ENCODE results near the gene DRD2. TPM values are rescaled to one million over a fixed set of nuclear protein-coding genes. Genes with fewer than 3 reads are reported as not detected.

DRD2 gene
- total and polyA plus RNA-seq, 2 experiments from 2014 or later: 0.59 to 0.67 TPM

DNA sequence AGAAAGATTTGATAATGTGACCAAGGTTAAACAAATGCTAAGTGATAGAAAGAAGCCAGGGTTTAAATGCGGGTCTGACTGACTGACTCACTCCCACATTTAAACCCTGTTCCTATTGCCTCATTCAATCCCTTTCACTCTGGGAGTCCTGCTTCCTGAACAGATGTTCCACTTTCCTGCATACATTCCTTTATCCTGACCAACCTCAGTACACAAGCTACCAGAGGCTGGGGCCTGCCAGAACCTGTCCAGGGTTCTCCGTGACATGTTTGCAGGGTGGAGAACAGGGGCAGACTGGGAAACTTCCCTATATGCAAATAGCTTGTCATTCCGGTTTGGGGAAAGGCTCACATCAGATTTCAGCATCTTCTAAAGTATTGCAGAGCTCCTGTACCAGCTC is 90.6 kb downstream of the DRD2 start:
- TF ChIP-seq EZH2phosphoT487 (IDR thresholded peaks at IDR 0.05; ENCODE audit: low read depth, severe bottlenecking, unreplicated experiment): no peak
- TF ChIP-seq, protein P1, sequence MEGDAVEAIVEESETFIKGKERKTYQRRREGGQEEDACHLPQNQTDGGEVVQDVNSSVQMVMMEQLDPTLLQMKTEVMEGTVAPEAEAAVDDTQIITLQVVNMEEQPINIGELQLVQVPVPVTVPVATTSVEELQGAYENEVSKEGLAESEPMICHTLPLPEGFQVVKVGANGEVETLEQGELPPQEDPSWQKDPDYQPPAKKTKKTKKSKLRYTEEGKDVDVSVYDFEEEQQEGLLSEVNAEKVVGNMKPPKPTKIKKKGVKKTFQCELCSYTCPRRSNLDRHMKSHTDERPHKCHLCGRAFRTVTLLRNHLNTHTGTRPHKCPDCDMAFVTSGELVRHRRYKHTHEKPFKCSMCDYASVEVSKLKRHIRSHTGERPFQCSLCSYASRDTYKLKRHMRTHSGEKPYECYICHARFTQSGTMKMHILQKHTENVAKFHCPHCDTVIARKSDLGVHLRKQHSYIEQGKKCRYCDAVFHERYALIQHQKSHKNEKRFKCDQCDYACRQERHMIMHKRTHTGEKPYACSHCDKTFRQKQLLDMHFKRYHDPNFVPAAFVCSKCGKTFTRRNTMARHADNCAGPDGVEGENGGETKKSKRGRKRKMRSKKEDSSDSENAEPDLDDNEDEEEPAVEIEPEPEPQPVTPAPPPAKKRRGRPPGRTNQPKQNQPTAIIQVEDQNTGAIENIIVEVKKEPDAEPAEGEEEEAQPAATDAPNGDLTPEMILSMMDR (IDR thresholded peaks at IDR 0.05; ENCODE audit: poor library complexity): no peak
- no peak for TF ChIP-seq EZH2 (IDR thresholded peaks at IDR 0.05; ENCODE audit: borderline replicate concordance)
- Histone ChIP-seq H3K9me2 (replicated peaks; ENCODE audit: insufficient read depth) (no peaks in the 10 kb centered on the region), H3K9me3 (ENCODE audit: low read depth) (no peaks in the 10 kb centered on the region), H3K36me3 (replicated peaks; ENCODE audit: insufficient read depth, low read depth) (no peaks in the 10 kb centered on the region), H3K27me3 (peaks cover 4% of the 10 kb centered on the region), H2AFZ (no peak overlapping the region), H4K20me1 (ENCODE audit: insufficient read depth, poor library complexity, severe bottlenecking) (no peaks in the 10 kb centered on the region), H3K4me2 (no peak overlapping the region), H3K27ac (peak overlapping the region; percentile 55), H3K4me1 (ENCODE audit: insufficient read depth) (peaks cover 11% of the 10 kb centered on the region), H3K4me3 (no peak overlapping the region), H3K79me2 (no peaks in the 10 kb centered on the region)
- peak; percentile 67 for DNase-seq (ENCODE audit: low spot score)
- WGBS (ENCODE audit: low lambda C conversion rate, missing lambda C conversion rate): 31% methylated on average over 3 of the region's 3 CpGs

DNA sequence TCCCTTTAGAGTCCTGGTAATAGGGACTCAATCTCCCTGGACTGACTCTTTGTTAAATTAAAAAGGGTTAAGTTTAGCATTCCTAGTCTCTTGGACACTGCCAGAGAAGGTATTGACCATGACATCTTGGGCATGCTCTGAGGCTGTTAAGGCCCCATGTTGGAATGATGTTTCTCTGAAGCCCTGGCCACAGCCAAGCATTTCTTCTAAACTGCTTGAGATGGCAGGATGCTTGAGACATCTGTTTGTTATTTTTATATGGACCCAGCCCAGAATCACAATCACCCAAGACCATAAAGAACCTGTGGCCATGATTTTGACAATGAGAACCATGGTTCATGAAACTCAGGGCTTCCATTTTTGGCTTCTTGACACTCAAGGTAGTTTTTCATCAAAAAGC is 93.1 kb downstream of the DRD2 start:
- Histone ChIP-seq H3K27me3 (no peaks in the 10 kb centered on the region), H3K27ac (no peak overlapping the region), H3K4me2 (no peak overlapping the region), H3K79me2 (no peaks in the 10 kb centered on the region), H2AFZ (no peak overlapping the region), H3K36me3 (replicated peaks; ENCODE audit: insufficient read depth, low read depth) (no peaks in the 10 kb centered on the region), H3K4me1 (ENCODE audit: insufficient read depth) (peaks cover 3% of the 10 kb centered on the region), H3K4me3 (no peak overlapping the region), H3K9me3 (ENCODE audit: low read depth) (no peaks in the 10 kb centered on the region), H3K9me2 (replicated peaks; ENCODE audit: insufficient read depth) (no peaks in the 10 kb centered on the region), H4K20me1 (ENCODE audit: insufficient read depth, poor library complexity, severe bottlenecking) (no peaks in the 10 kb centered on the region)
- TF ChIP-seq EZH2phosphoT487 (IDR thresholded peaks at IDR 0.05; ENCODE audit: low read depth, severe bottlenecking, unreplicated experiment): no peak
- DNase-seq (ENCODE audit: low spot score): no peak

DNA sequence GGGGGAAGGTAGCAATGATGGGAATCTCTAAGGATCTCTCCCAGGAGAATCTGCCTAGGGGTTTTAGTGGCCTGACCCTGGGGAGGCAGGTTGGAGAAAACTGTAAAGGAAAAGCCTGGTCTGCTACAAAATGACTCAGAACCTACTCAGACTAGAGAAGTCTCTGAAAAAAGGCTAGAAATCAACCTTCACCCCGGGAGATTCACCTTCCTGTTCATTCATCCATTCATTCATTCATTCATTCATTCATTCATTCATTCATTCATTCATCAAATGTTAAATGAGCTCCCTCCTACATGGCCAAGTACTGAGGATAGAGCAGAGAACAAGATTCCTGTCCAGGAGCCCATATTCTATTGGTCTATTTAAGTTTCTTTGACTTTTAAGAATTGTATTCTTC is 96.5 kb downstream of the DRD2 start:
- WGBS (ENCODE audit: low lambda C conversion rate, missing lambda C conversion rate): 72% methylated on average over 1 of the region's 1 CpG
- peaks cover 3% of the 10 kb centered on the region for H3K4me1 ChIP-seq (ENCODE audit: insufficient read depth)
- no peaks in the 10 kb centered on the region for H3K27me3 ChIP-seq
- H3K4me2 ChIP-seq: no peak overlapping the region
- H3K9me3 ChIP-seq (ENCODE audit: low read depth): no peaks in the 10 kb centered on the region
- H3K9me2 ChIP-seq (replicated peaks; ENCODE audit: insufficient read depth): no peaks in the 10 kb centered on the region
- DNase-seq (ENCODE audit: low spot score): no peak
- H3K79me2 ChIP-seq: no peaks in the 10 kb centered on the region
- no peaks in the 10 kb centered on the region for H3K36me3 ChIP-seq (replicated peaks; ENCODE audit: insufficient read depth, low read depth)
- no peak overlapping the region for H3K4me3 ChIP-seq
- H4K20me1 ChIP-seq (ENCODE audit: insufficient read depth, poor library complexity, severe bottlenecking): no peaks in the 10 kb centered on the region
- H3K27ac ChIP-seq: no peak overlapping the region
- no peak overlapping the region for H2AFZ ChIP-seq
- TF ChIP-seq, protein P1 (IDR thresholded peaks at IDR 0.05; ENCODE audit: poor library complexity): no peak
- TF ChIP-seq EZH2 (IDR thresholded peaks at IDR 0.05; ENCODE audit: borderline replicate concordance): no peak
- TF ChIP-seq EZH2phosphoT487 (IDR thresholded peaks at IDR 0.05; ENCODE audit: low read depth, severe bottlenecking, unreplicated experiment): no peak

DNA sequence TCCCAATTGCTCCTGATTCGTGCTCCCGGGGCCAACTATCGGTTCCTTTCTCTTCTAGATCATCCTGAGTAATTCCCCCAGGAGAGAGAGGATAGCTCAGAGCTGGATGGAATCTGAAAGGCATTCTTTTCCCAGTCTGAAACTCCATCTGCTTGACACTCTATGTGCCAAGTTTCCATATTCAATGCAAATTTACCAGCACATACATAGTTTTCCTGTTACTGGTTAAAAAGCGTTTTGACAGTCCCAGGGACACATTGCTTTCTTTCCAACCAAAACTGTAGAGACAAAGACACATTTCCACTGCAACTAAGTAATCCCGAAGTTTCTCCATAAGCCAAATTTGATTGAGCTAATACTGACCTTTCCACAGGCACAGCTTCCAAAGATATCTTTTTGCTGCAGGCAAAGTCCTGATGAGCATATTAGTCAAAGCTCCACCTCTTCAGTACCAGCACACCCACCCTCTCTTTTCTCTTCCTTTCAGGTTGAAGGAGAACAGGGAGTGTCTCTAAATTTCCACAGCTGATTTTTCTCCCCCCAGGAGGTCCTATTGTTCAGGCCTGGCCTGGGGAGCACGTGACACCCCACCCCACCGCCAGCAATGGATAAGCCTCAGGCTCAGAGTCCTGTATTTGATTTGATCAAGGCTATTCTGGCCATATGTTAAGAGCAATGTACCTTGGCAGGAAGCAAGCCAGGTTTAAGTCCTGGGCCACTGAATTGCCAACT is 97.4 kb downstream of the DRD2 start:
- H3K27ac ChIP-seq: no peak overlapping the region
- H3K36me3 ChIP-seq (replicated peaks; ENCODE audit: insufficient read depth, low read depth): no peaks in the 10 kb centered on the region
- peaks cover 3% of the 10 kb centered on the region for H3K4me1 ChIP-seq (ENCODE audit: insufficient read depth)
- H2AFZ ChIP-seq: no peak overlapping the region
- no peaks in the 10 kb centered on the region for H3K9me3 ChIP-seq (ENCODE audit: low read depth)
- H4K20me1 ChIP-seq (ENCODE audit: insufficient read depth, poor library complexity, severe bottlenecking): no peaks in the 10 kb centered on the region
- DNase-seq (ENCODE audit: low spot score): no peak
- H3K79me2 ChIP-seq: no peaks in the 10 kb centered on the region
- H3K4me2 ChIP-seq: no peak overlapping the region
- 62% methylated on average over 7 of the region's 7 CpGs for WGBS (ENCODE audit: low lambda C conversion rate, missing lambda C conversion rate)
- H3K27me3 ChIP-seq: no peaks in the 10 kb centered on the region
- no peaks in the 10 kb centered on the region for H3K9me2 ChIP-seq (replicated peaks; ENCODE audit: insufficient read depth)
- TF ChIP-seq EZH2 (IDR thresholded peaks at IDR 0.05; ENCODE audit: borderline replicate concordance) (no peak), EZH2phosphoT487 (IDR thresholded peaks at IDR 0.05; ENCODE audit: low read depth, severe bottlenecking, unreplicated experiment) (no peak)
- TF ChIP-seq, protein P1 (IDR thresholded peaks at IDR 0.05; ENCODE audit: poor library complexity): no peak
- H3K4me3 ChIP-seq: no peak overlapping the region
